Fibroblast of lung (primary cell): ENCODE measurements around the gene FYN. TPM values are rescaled to one million over a fixed set of nuclear protein-coding genes. Genes with fewer than 3 reads are reported as not detected.

ENCODE experiments used
- DNase-seq, 2 donors: peaks; one replicate each; pipeline versions ENCODE4 v3.0.0 to v3.0.0-alpha.2; 2010; ENCODE audit warnings: low read depth in 2 of 2
- H2AFZ ChIP-seq: 2 replicates; pipeline ENCODE4 v1.5.1; 2012; ENCODE audit warnings: low read length, control low read depth, inconsistent platforms
- H3K27ac ChIP-seq: 2 replicates; pipeline ENCODE4 v1.5.1; 2011; ENCODE audit warnings: low read length, control low read depth; ENCODE audit not compliant: insufficient read depth
- H3K27me3 ChIP-seq: 2 replicates; pipeline ENCODE4 v1.5.1; 2011; ENCODE audit warnings: mild to moderate bottlenecking, low read length; ENCODE audit not compliant: control insufficient read depth, insufficient read depth
- H3K36me3 ChIP-seq: 2 replicates; pipeline ENCODE4 v1.5.1; 2011; ENCODE audit warnings: low read length; ENCODE audit not compliant: control insufficient read depth, insufficient read depth
- H3K4me1 ChIP-seq: 2 replicates; pipeline ENCODE4 v1.5.1; 2011; ENCODE audit warnings: low read length; ENCODE audit not compliant: control insufficient read depth, insufficient read depth; ENCODE audit errors: extremely low read depth
- H3K4me2 ChIP-seq: 2 replicates; pipeline ENCODE4 v1.5.1; 2011; ENCODE audit warnings: low read length, control low read depth; ENCODE audit not compliant: insufficient read depth; ENCODE audit errors: extremely low read depth
- H3K4me3 ChIP-seq, 4 experiments: fragments of 200-600 bp in 1 of 4; sonication (generic) in 1 of 4; replicated peaks in 1 of 4; 2 replicates each; pipeline ENCODE4 v1.5.1; 2011 to 2016; ENCODE audit warnings: low read length in 4 of 4, low read depth in 3 of 4, mild to moderate bottlenecking in 3 of 4, control low read depth in 2 of 4, inconsistent platforms in 1 of 4, mixed read lengths in 1 of 4; ENCODE audit not compliant: insufficient read depth in 1 of 4; ENCODE audit errors: control extremely low read depth in 1 of 4
- H3K79me2 ChIP-seq: 2 replicates; pipeline ENCODE4 v1.5.1; 2012; ENCODE audit warnings: mild to moderate bottlenecking, low read length, inconsistent platforms; ENCODE audit not compliant: control insufficient read depth, insufficient read depth
- H3K9ac ChIP-seq: 2 replicates; pipeline ENCODE4 v1.5.1; 2011; ENCODE audit warnings: mild to moderate bottlenecking, low read length, control low read depth; ENCODE audit not compliant: insufficient read depth
- H3K9me3 ChIP-seq: 2 replicates; pipeline ENCODE4 v1.5.1; 2012; ENCODE audit warnings: low read depth, low read length; ENCODE audit not compliant: control insufficient read depth, insufficient read depth
- H4K20me1 ChIP-seq: 2 replicates; pipeline ENCODE4 v1.5.1; 2011; ENCODE audit warnings: low read length; ENCODE audit not compliant: control insufficient read depth, insufficient read depth; ENCODE audit errors: extremely low read depth
- CTCF ChIP-seq, 2 donors: IDR thresholded peaks in 1 of 2; conservative IDR thresholded peaks in 1 of 2; 1 replicate in 1 of 2; 2 replicates in 1 of 2; pipeline ENCODE4 v1.5.1; 2011 to 2012; ENCODE audit warnings: low read length in 2 of 2, control low read depth in 1 of 2, inconsistent platforms in 1 of 2, low read depth in 1 of 2, mild to moderate bottlenecking in 1 of 2
- EZH2 ChIP-seq: IDR thresholded peaks from 2 replicates; pipeline ENCODE4 v1.5.1; 2012; ENCODE audit warnings: low read length, control low read depth, mild to moderate bottlenecking; ENCODE audit errors: missing control alignments
- polyA plus RNA-seq, 2 donors: library from polyadenylated mRNA; depleted of rRNA in 1 of 2; stranded (reverse) in 1 of 2; unstranded in 1 of 2; fragments of >200 nt; gene quantifications; 2 replicates each; pipeline ENCODE4 v1.2.1, GENCODE V29; 2011 to 2012; ENCODE audit warnings: missing spikeins in 1 of 2
- total RNA-seq: library from RNA; depleted of rRNA; stranded (reverse); fragments of >200 nt; gene quantifications from 2 replicates; pipeline ENCODE4 v1.2.1, GENCODE V29; 2014

The FYN gene
- total and polyA plus RNA-seq, 2 donors (not counting 1 experiment from before 2014, with no cell fraction given): 64.7 TPM

GRCh38 chr6:111772381-111772780, 100.9 kb downstream of the FYN start:
- Histone ChIP-seq H4K20me1 (peaks cover 2% of the 10 kb centered on the region), H2AFZ (no peak overlapping the region), H3K4me1 (no peaks in the 10 kb centered on the region), H3K79me2 (no peaks in the 10 kb centered on the region), H3K9ac (no peak overlapping the region), H3K27me3 (no peaks in the 10 kb centered on the region), H3K4me3 (no peak overlapping the region), H3K4me2 (no peak overlapping the region), H3K36me3 (no peaks in the 10 kb centered on the region), H3K27ac (no peak overlapping the region), H3K9me3 (no peaks in the 10 kb centered on the region)
- no peak for TF ChIP-seq EZH2
- TF ChIP-seq CTCF (conservative IDR thresholded peaks at IDR 0.05 in 1 of 2, IDR thresholded peaks at IDR 0.05 in 1 of 2; ENCODE audit: low read depth in 1 of 2, low read length in 2 of 2): no peak
- DNase-seq: no peak

GRCh38 chr6:111771629-111772028, 101.6 kb downstream of the FYN start:
- H3K9ac ChIP-seq: no peak overlapping the region
- H3K4me2 ChIP-seq: no peak overlapping the region
- H3K79me2 ChIP-seq: no peaks in the 10 kb centered on the region
- no peak overlapping the region for H3K27ac ChIP-seq
- no peaks in the 10 kb centered on the region for H3K9me3 ChIP-seq
- H3K27me3 ChIP-seq: no peaks in the 10 kb centered on the region
- H3K4me3 ChIP-seq: no peak overlapping the region
- H3K4me1 ChIP-seq: no peaks in the 10 kb centered on the region
- no peak for DNase-seq
- H2AFZ ChIP-seq: no peak overlapping the region
- TF ChIP-seq EZH2 (no peak), CTCF (conservative IDR thresholded peaks at IDR 0.05 in 1 of 2, IDR thresholded peaks at IDR 0.05 in 1 of 2; ENCODE audit: low read depth in 1 of 2, low read length in 2 of 2) (no peak)
- H4K20me1 ChIP-seq: peaks cover 2% of the 10 kb centered on the region
- H3K36me3 ChIP-seq: no peaks in the 10 kb centered on the region

- no peak overlapping the region for H3K4me3 ChIP-seq
- DNase-seq: no peak
- H3K36me3 ChIP-seq: no peaks in the 10 kb centered on the region
- H3K9ac ChIP-seq: no peak overlapping the region
- H3K9me3 ChIP-seq: no peaks in the 10 kb centered on the region
- no peaks in the 10 kb centered on the region for H3K27me3 ChIP-seq
- H3K4me2 ChIP-seq: no peak overlapping the region
- H3K79me2 ChIP-seq: no peaks in the 10 kb centered on the region
- no peak overlapping the region for H3K27ac ChIP-seq
- H4K20me1 ChIP-seq: peaks cover 2% of the 10 kb centered on the region
- TF ChIP-seq EZH2 (no peak), CTCF (conservative IDR thresholded peaks at IDR 0.05 in 1 of 2, IDR thresholded peaks at IDR 0.05 in 1 of 2; ENCODE audit: low read depth in 1 of 2, low read length in 2 of 2) (no peak)
- H3K4me1 ChIP-seq: peaks cover under 1% of the 10 kb centered on the region
- H2AFZ ChIP-seq: no peak overlapping the region
These were observed 102.2 kb downstream of the FYN start for GRCh38 chr6:111771094-111771432.
